T-helper 1 cell treated with Interleukin-12 subunit alpha and Interleukin-12 subunit beta and Interleukin-4 antibody, amounts not matched to agents 30 μg/mL and 1 μg/mL, for 36 hours (primary cell): ENCODE results near the gene NOL6.
"Not testable (repeated sequence)": the region's sequence is repeated elsewhere in the genome, so short reads cannot be mapped to it uniquely, and the experiment has no call there.

Experiments
- H3K27ac Mint-ChIP-seq: one replicate; pipeline ENCODE4 v1.8.0; 2021; ENCODE audit warnings: mild to moderate bottlenecking, mixed read lengths
- H3K27me3 Mint-ChIP-seq: one replicate; pipeline ENCODE4 v1.8.0; 2021; ENCODE audit warnings: low read depth, mixed read lengths
- H3K36me3 Mint-ChIP-seq: one replicate; pipeline ENCODE4 v1.8.0; 2021; ENCODE audit warnings: low read depth, mixed read lengths
- H3K4me1 Mint-ChIP-seq: one replicate; pipeline ENCODE4 v1.8.0; 2021; ENCODE audit warnings: low read depth, mixed read lengths
- H3K4me3 Mint-ChIP-seq: one replicate; pipeline ENCODE4 v1.8.0; 2021; ENCODE audit warnings: mild to moderate bottlenecking, moderate library complexity, mixed read lengths
- H3K9me3 Mint-ChIP-seq: one replicate; pipeline ENCODE4 v1.8.0; 2021; ENCODE audit warnings: mixed read lengths

Gene NOL6

DNA sequence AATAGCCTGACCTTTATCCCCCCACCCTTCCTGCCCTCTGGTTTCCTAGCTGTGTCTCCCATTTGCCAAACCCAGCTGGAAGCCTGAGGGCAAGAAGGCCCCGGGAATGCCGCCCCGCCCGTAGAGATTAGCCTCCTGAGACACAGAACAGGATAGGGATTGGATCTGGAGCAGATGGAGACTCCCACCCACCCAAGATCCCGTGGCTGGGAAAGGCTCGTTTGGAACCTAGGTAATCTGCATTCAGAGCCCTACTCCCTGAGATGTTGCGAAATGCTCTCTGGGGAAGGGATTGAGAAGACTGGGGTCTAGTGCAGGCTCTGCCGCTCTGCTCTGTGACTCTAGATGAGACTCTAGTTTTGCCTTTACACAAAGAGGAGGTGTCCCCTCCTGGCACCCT is 37.3 kb downstream of the NOL6 start:
- Mint-ChIP-seq H3K27ac (peak overlapping the region; percentile 26), H3K9me3 (no peaks in the 10 kb centered on the region), H3K4me1 (peaks cover 43% of the 10 kb centered on the region), H3K27me3 (no peaks in the 10 kb centered on the region), H3K4me3 (no peak overlapping the region), H3K36me3 (peaks cover 19% of the 10 kb centered on the region)

DNA sequence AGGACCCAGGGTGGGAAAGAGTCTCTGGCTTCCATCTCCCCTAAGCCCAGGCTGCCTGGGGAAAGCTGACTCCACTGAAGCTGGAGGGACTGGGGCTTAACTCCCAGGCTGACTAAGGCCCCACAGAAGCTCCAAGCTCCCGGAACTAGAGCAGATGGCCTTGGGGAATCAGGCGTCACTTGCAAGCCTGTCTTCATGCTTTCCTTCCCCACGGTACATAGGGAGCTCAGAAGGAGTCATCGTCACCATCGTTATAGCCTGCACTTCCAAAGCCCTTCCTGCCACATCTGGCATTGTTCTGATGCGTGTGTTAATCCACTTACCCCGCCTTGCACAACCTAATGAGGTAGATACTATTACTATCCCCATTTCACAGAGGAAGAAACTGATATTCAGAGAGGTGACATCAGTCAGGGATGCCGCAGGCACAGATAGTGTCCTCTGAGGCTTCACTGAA is 37.9 kb downstream of the NOL6 start:
- H3K9me3 Mint-ChIP-seq = no peaks in the 10 kb centered on the region
- no peak overlapping the region for H3K27ac Mint-ChIP-seq

DNA sequence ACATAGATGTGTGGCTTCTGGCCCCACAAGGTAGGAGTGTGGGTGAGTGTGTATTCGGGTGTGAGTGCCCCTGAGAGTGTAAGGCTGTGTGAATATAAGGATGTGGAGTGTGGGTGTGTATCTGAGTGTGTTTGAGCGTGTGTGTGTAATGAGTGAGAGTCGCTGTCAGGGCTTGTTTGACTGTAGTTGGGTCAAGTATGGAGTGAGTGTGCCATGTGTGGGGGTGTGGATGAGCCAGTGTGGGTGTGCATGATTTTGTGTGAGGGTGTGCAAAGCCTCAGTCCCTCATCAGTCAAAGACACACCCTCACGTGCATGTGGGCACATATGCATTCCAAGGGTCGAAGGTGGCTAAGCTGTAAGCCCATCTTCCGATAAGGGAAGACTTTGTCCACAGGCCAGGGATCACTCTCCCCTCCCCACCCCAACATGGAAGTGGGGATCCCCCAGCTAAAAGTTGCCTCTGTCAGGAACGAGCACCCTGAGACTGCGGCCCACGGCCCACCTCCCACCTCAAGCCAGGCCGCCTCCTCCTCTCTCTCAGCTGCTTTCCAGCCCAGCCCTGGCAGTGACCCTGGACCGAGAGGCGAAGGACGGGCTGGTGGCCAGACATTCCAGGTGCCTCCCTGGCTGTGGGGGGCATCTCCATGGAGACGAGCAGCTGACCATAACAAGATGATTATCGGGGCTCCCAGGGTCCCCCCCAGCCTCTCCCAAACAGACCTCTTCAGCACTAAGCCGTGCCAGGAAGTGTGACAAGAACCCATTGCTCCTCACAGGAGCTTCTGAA is 39.2 kb downstream of the NOL6 start:
- Mint-ChIP-seq H3K27ac (no peak overlapping the region), H3K9me3 (no peaks in the 10 kb centered on the region), H3K4me3 (no peak overlapping the region), H3K27me3 (no peaks in the 10 kb centered on the region), H3K36me3 (peaks cover 2% of the 10 kb centered on the region), H3K4me1 (peaks cover 36% of the 10 kb centered on the region)

More for the DNA sequence above, 37.9 kb downstream of the NOL6 start:
- H3K4me1 Mint-ChIP-seq = peaks cover 41% of the 10 kb centered on the region
- H3K4me3 Mint-ChIP-seq = no peak overlapping the region
- H3K36me3 Mint-ChIP-seq = peaks cover 14% of the 10 kb centered on the region
- no peaks in the 10 kb centered on the region for H3K27me3 Mint-ChIP-seq

DNA sequence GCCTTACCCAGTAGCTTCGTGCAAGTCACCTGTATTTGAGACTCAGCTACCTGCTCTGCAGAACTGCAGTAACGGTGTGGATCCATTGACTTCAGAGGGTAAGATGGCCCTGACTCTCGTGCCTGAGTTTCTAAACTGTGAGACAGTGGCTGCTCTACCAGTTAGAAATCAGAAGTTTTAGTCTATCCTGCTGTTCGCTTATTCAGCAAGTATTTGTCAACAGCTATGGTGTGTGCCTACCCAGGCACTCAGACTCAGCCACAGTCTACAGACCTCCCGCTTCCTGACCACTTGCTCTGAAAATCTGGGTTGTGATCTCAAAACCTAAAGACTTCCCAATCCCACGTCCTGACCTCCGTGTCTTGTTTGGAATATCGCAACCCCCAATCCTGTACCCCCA is 39.9 kb downstream of the NOL6 start:
- no peak overlapping the region for H3K4me3 Mint-ChIP-seq
- H3K27ac Mint-ChIP-seq = no peak overlapping the region
- H3K36me3 Mint-ChIP-seq = peaks cover 2% of the 10 kb centered on the region
- no peaks in the 10 kb centered on the region for H3K27me3 Mint-ChIP-seq
- H3K4me1 Mint-ChIP-seq = peaks cover 31% of the 10 kb centered on the region
- no peaks in the 10 kb centered on the region for H3K9me3 Mint-ChIP-seq

DNA sequence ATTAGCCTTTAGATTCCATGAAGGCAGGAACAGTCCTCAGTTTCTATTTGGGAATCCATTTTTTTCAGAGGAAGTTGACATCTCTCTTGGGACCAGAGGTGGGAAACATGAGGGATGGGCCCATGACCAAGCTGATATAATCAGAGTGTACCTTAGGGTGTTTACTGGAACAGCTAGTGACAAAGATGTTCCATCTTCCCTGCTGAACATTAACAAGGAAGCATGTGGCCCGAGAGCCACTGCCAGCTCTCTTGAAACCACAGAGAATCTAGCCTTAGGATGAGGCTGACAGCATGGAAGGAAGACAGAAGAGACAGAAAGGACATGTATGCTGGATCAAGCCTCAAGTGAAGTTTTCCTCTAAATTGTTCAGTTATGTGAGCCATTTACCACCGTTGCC is 42.3 kb downstream of the NOL6 start:
- H3K27ac Mint-ChIP-seq = no peak overlapping the region
- H3K4me1 Mint-ChIP-seq = peaks cover 19% of the 10 kb centered on the region
- H3K9me3 Mint-ChIP-seq = no peaks in the 10 kb centered on the region
- H3K27me3 Mint-ChIP-seq = no peaks in the 10 kb centered on the region
- no peak overlapping the region for H3K4me3 Mint-ChIP-seq
- H3K36me3 Mint-ChIP-seq = no peaks in the 10 kb centered on the region

DNA sequence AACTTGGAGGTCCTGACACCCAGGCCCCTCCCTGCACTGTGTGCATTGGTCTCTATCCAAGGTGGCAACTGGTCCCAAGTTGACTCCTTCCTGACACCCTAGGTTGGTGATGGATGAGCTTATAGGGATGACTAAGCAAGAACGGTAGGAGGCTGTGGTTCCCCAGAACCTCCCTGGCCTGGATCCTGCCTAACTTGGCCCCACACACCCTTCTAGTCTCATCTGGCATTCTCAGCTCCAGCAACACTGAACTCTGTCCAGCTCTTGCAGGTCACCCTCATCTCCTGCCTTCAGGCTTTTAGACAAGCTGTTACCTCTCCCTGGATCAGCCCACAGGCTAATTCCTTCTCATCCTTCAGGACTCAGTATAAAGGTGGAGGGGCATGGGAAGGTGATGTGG is 42.8 kb downstream of the NOL6 start:
- H3K27ac Mint-ChIP-seq = no peak overlapping the region
- H3K4me3 Mint-ChIP-seq = no peak overlapping the region
- no peaks in the 10 kb centered on the region for H3K27me3 Mint-ChIP-seq
- peaks cover 15% of the 10 kb centered on the region for H3K4me1 Mint-ChIP-seq
- no peaks in the 10 kb centered on the region for H3K36me3 Mint-ChIP-seq
- H3K9me3 Mint-ChIP-seq = no peaks in the 10 kb centered on the region

DNA sequence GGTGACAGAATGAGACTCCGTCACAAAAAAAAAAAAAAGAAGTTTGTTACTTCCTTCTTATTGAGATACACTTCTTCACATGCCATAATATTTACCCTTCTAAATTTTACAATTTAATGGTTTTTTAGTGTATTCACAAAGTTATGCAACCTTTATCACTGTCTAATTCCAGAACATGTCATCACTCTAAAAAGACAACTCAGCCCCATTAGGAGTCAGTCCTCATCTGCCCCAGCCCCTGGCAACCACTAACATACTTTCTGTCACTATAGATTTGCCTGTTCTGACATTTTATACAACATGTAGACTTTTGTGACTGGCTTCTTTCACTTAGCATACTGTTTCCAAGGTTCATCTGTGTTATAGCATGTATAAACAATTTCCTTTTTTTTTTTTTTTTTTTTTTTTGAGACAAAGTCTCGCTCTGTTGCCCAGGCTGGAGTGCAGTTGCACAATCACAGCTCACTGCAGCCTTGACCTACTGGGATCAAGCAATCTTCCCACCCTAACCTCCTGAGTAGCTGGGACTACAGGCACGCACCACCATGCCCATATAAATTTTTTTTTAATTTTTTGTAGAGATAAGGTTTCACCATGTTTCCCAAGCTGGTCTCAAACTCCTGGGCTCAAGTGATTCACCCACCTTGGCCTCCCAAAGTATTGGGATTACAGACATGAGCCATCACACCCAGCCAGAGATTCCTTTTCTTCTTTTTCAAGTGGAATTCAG is 44.3 kb downstream of the NOL6 start:
- no peaks in the 10 kb centered on the region for H3K27me3 Mint-ChIP-seq
- H3K36me3 Mint-ChIP-seq = no peaks in the 10 kb centered on the region
- H3K27ac Mint-ChIP-seq = no peak overlapping the region
- H3K4me1 Mint-ChIP-seq = peaks cover 11% of the 10 kb centered on the region
- no peaks in the 10 kb centered on the region for H3K9me3 Mint-ChIP-seq
- H3K4me3 Mint-ChIP-seq = no peak overlapping the region

DNA sequence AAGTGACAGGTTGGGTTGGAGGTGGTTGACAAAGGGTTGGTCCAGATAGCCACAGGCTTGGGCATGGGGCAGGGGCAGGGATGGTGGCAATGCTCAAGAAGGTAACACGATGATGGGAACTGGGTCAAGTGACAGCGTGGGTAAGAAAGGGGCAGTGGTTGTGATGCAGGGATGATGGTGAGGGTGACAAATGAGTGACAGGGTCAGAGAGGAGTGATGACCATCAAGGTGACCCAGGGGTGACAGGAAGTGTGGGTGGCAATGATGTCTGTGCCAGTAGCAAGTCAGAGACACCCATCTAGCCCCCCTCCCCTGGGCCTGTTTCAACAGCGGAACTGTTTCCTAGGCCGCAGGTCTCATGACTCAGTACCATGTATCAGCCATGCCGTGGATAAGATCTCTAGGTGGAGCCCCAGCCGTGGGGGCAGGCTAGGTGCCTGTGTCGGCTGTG is 46.9 kb downstream of the NOL6 start:
- no peaks in the 10 kb centered on the region for H3K27me3 Mint-ChIP-seq
- H3K4me1 Mint-ChIP-seq = peaks cover 6% of the 10 kb centered on the region
- H3K36me3 Mint-ChIP-seq = no peaks in the 10 kb centered on the region
- H3K4me3 Mint-ChIP-seq = no peak overlapping the region
- no peak overlapping the region for H3K27ac Mint-ChIP-seq
- no peaks in the 10 kb centered on the region for H3K9me3 Mint-ChIP-seq

DNA sequence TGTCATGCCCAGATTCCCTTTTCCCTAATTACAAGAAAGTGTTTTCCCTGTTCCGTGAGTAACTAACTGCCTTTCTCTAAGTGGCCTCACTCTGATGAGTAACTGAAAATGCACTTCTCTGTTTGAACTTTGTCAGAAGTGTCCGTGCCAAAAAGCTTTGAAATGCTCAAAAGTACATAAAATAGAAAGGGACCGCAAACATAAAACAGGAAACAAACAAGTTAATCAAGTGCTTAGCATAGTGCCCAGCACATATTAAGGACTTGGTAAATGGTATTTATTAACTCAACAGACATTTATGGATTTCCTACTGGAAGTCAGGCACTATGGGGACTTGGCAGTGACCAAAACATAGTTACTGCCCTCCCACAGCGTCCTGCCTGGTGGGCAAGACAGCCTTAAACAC is 48.6 kb downstream of the NOL6 start:
- Mint-ChIP-seq H3K36me3 (no peaks in the 10 kb centered on the region), H3K4me1 (peaks cover 6% of the 10 kb centered on the region), H3K9me3 (no peaks in the 10 kb centered on the region), H3K4me3 (no peak overlapping the region), H3K27me3 (peaks cover 7% of the 10 kb centered on the region), H3K27ac (no peak overlapping the region)

DNA sequence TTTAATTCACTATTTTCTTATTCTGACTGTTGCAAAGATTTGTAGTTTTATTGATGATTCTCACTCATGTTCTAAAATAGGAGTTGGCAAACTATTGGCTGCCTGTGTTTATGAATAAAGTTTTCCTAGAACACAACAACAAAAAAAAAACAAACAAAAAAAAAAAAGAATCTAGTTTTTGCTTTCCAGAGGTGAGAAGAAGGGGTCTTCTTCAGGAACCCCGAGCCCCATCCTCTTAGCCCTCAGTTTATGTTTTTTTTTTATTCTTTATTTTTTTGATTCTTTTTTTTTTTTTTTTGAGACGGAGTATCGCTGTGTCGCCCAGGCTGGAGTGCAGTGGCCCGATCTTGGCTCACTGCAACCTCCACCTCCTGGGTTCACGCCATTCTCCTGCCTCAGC is 49.2 kb downstream of the NOL6 start:
- not testable (repeated sequence) for H3K9me3 Mint-ChIP-seq, H3K4me3 Mint-ChIP-seq, H3K36me3 Mint-ChIP-seq

DNA sequence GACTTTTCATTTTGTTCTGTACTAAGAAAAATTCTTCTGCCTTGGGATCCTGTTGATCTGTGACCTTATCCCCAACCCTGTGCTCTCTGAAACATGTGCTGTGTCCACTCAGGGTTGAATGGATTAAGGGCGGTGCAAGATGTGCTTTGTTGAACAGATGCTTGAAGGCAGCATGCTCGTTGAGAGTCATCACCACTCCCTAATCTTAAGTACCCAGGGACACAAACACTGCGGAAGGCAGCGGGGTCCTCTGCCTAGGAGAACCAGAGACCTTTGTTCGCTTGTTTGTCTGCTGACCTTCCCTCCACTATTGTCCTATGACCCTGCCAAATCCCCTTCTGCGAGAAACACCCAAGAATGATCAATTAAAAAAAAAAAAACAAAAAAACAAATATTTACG is 49.7 kb downstream of the NOL6 start:
- H3K4me1 Mint-ChIP-seq, H3K4me3 Mint-ChIP-seq, H3K9me3 Mint-ChIP-seq, H3K36me3 Mint-ChIP-seq, H3K27ac Mint-ChIP-seq: not testable (repeated sequence)
- peaks cover 11% of the 10 kb centered on the region for H3K27me3 Mint-ChIP-seq

More for the DNA sequence above, 49.2 kb downstream of the NOL6 start:
- peaks cover 11% of the 10 kb centered on the region for H3K27me3 Mint-ChIP-seq
- not testable (repeated sequence) for H3K27ac Mint-ChIP-seq, H3K4me1 Mint-ChIP-seq

DNA sequence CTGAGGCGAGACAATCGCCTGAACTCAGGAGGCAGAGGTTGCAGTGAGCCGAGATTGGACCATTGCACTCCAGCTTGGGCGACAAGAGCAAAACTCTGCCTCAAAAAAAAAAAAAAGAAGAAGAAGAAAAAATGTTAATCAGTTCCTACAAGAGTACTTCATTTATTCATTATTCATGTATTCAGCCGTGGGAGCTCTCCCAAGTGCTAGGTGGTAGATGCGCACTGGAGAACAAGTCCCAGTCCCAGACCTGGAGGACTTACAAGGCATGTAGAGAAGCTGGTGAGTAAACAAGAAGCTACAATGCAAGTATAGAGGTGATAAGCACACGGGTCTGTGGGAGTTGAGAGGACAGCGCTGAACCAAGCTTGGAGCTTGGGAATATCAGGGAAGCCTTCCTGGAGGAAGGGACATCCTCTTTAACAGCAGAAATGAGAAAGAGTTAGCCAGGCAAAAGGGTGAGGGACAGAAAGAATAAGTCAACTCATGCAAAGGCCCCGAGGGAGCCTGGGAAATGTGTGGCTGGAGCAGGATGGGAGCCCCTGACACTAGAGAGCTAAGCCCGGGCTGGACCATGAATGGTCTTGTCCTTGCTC is 53.9 kb downstream of the NOL6 start:
- peak overlapping the region; percentile 14 for H3K27ac Mint-ChIP-seq
- no peak overlapping the region for H3K4me3 Mint-ChIP-seq
- peaks cover 39% of the 10 kb centered on the region for H3K4me1 Mint-ChIP-seq
- H3K9me3 Mint-ChIP-seq = no peaks in the 10 kb centered on the region
- H3K36me3 Mint-ChIP-seq = no peaks in the 10 kb centered on the region
- H3K27me3 Mint-ChIP-seq = peaks cover 11% of the 10 kb centered on the region

DNA sequence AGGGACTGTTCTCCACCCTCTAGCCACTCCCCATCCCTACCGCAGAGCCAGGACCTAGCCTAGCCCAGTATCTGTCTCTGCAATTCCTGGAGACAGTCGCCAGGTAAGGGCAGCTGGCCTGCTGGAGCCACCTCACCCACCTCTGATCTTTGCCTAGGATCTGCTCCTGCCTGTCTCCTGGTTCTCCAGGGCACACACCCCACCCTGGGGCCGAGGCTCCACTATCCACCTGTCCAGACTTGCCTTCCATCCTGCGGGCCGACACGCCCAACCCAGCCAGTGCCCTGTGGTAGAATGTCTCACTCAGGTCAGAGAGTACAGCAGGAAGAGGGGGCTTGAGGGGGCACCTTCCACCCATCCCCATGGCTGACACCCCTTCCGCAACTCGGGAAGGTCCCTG is 55.6 kb downstream of the NOL6 start:
- Mint-ChIP-seq H3K4me3 (no peak overlapping the region), H3K9me3 (no peaks in the 10 kb centered on the region), H3K36me3 (no peaks in the 10 kb centered on the region), H3K27me3 (peaks cover 11% of the 10 kb centered on the region), H3K4me1 (peaks cover 48% of the 10 kb centered on the region), H3K27ac (no peak overlapping the region)

DNA sequence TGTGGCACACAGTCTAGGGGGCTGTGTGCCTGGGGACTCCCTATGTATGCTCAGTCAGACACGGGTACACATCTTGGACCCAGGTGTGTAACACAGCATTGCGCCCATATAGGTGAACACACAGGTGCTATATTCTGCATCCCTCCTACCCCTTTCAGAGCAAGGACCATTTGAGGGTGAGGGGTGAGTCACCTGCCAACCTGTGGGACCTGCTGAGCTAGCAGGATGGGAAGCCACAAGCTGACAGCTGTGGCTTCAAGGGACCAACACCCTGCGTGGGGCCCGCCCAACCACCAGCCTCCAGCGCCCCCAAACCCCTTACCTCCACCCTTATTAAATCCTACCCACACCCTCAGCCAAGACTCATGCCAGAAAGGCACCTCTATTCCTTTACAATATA is 56.7 kb downstream of the NOL6 start:
- Mint-ChIP-seq H3K4me1 (peaks cover 48% of the 10 kb centered on the region), H3K27me3 (peaks cover 11% of the 10 kb centered on the region), H3K9me3 (no peaks in the 10 kb centered on the region), H3K36me3 (no peaks in the 10 kb centered on the region), H3K27ac (peak overlapping the region; percentile 94), H3K4me3 (peak overlapping the region; percentile 64)
